ENCODE measurements around the gene BRAT1.

Gene BRAT1

GRCh38 chr7:2522780-2523433 lies 32.4 kb downstream of the BRAT1 start:
- DNase-seq, result no peak

GRCh38 chr7:2521952-2522591 lies 33.3 kb downstream of the BRAT1 start:
- no peak for DNase-seq

- no peak for DNase-seq
These were observed 34.0 kb downstream of the BRAT1 start for GRCh38 chr7:2521341-2521745.

- DNase-seq, result no peak
These were observed 34.5 kb downstream of the BRAT1 start for GRCh38 chr7:2520761-2521290.

GRCh38 chr7:2520131-2520760 lies 35.1 kb downstream of the BRAT1 start:
- DNase-seq, result peak; percentile 40 to 80

GRCh38 chr7:2519119-2519930 lies 36.0 kb downstream of the BRAT1 start, which contains the start of gene LFNG:
TSS of gene LFNG (plus strand) at chr7:2519774. CDS start at chr7:2519862, 88 bp downstream.
- DNase-seq, result peak; percentile 68 to 87

- DNase-seq, result no peak
These were observed 36.6 kb downstream of the BRAT1 start for GRCh38 chr7:2518737-2519118.

- peak; percentile 88 to 90 for DNase-seq
These were observed 37.4 kb downstream of the BRAT1 start for GRCh38 chr7:2517678-2518507.

GRCh38 chr7:2517026-2517425 lies 38.3 kb downstream of the BRAT1 start:
- no peak for DNase-seq

GRCh38 chr7:2516194-2516555 lies 39.1 kb downstream of the BRAT1 start:
- no peak for DNase-seq

- DNase-seq, result no peak
These were observed 39.7 kb downstream of the BRAT1 start for GRCh38 chr7:2515424-2516193.

- no peak for DNase-seq
These were observed 40.6 kb downstream of the BRAT1 start for GRCh38 chr7:2514473-2515423.

GRCh38 chr7:2513702-2514101 lies 41.6 kb downstream of the BRAT1 start:
- DNase-seq, result peak; percentile 40 to 86

- no peak for DNase-seq
These were observed 42.6 kb downstream of the BRAT1 start for GRCh38 chr7:2512713-2513112.

GRCh38 chr7:2512179-2512661 lies 43.1 kb downstream of the BRAT1 start:
- DNase-seq, result peak in 1 of 2 experiments; percentile 52

- no peak for DNase-seq
These were observed 43.6 kb downstream of the BRAT1 start for GRCh38 chr7:2511769-2512168.

GRCh38 chr7:2510909-2511768 lies 44.2 kb downstream of the BRAT1 start:
- peak in 1 of 2 experiments; percentile 22 for DNase-seq

- DNase-seq, result no peak
These were observed 45.1 kb downstream of the BRAT1 start for GRCh38 chr7:2510130-2510776.
